GM23248 (cell line): ENCODE data around the gene PTEN. TPM values are rescaled to one million over a fixed set of nuclear protein-coding genes. Genes with fewer than 3 reads are reported as not detected.
A peak's percentile ranks its signal among the peaks of the same experiment; 100 is the strongest.

ENCODE experiments used
- DNase-seq: peaks from one replicate; pipeline ENCODE4 v3.0.0-alpha.2; 2015
- H2AFZ ChIP-seq: fragments of 200-600 bp; sonication (generic); 2 replicates; pipeline ENCODE4 v1.6.1; 2016; ENCODE audit warnings: antibody characterized with exemption
- H3F3A ChIP-seq: fragments of 200-600 bp; sonication (generic); 2 replicates; pipeline ENCODE4 v1.6.1; 2016; ENCODE audit warnings: mild to moderate bottlenecking, antibody characterized with exemption, mixed run types; ENCODE audit not compliant: insufficient read depth
- H3K27ac ChIP-seq: fragments of 200-600 bp; sonication (generic); 2 replicates; pipeline ENCODE4 v1.5.1; 2016; ENCODE audit warnings: mild to moderate bottlenecking
- H3K27me3 ChIP-seq: fragments of 200-600 bp; sonication (generic); replicated peaks from 2 replicates; pipeline ENCODE4 v1.6.1; 2016; ENCODE audit warnings: mild to moderate bottlenecking; ENCODE audit not compliant: insufficient read depth
- H3K36me3 ChIP-seq: fragments of 200-600 bp; sonication (generic); 2 replicates; pipeline ENCODE4 v1.6.1; 2016; ENCODE audit warnings: low read depth, mild to moderate bottlenecking
- H3K4me1 ChIP-seq: fragments of 200-600 bp; sonication (generic); 2 replicates; pipeline ENCODE4 v1.6.1; 2016; ENCODE audit warnings: mild to moderate bottlenecking; ENCODE audit not compliant: insufficient read depth
- H3K4me2 ChIP-seq: fragments of 200-600 bp; sonication (generic); one replicate; pipeline ENCODE4 v1.6.1; 2016; ENCODE audit warnings: mild to moderate bottlenecking; ENCODE audit not compliant: unreplicated experiment
- H3K4me3 ChIP-seq: fragments of 200-600 bp; sonication (generic); 2 replicates; pipeline ENCODE4 v1.5.1; 2016; ENCODE audit warnings: mild to moderate bottlenecking
- H3K79me2 ChIP-seq: fragments of 200-600 bp; sonication (generic); 2 replicates; pipeline ENCODE4 v1.6.1; 2016; ENCODE audit warnings: mild to moderate bottlenecking; ENCODE audit not compliant: insufficient read depth
- H3K9ac ChIP-seq: fragments of 200-600 bp; sonication (generic); 2 replicates; pipeline ENCODE4 v1.6.1; 2016; ENCODE audit warnings: mild to moderate bottlenecking
- H3K9me2 ChIP-seq: fragments of 200-600 bp; sonication (generic); 2 replicates; pipeline ENCODE4 v1.6.1; 2016; ENCODE audit warnings: mixed run types, mild to moderate bottlenecking, moderate library complexity; ENCODE audit not compliant: insufficient read depth
- H3K9me3 ChIP-seq: fragments of 200-600 bp; sonication (generic); one replicate; pipeline ENCODE4 v1.6.1; 2017; ENCODE audit warnings: low read depth
- H4K20me1 ChIP-seq: fragments of 200-600 bp; sonication (generic); 2 replicates; pipeline ENCODE4 v1.6.0; 2016; ENCODE audit not compliant: insufficient read depth
- EZH2 ChIP-seq: fragments of 200-600 bp; sonication (generic); IDR thresholded peaks from 2 replicates; pipeline ENCODE4 v1.6.1; 2018; ENCODE audit warnings: antibody characterized with exemption, mild to moderate bottlenecking; ENCODE audit not compliant: insufficient read depth, poor library complexity, severe bottlenecking
- EZH2phosphoT487 ChIP-seq: fragments of 200-600 bp; sonication (generic); IDR thresholded peaks from 2 replicates; pipeline ENCODE4 v1.6.1; 2018; ENCODE audit warnings: antibody characterized with exemption, moderate library complexity, mild to moderate bottlenecking, low read depth; ENCODE audit not compliant: insufficient read depth
- WGBS, 2 experiments: methylation state at CpG; one replicate each; pipeline ENCODE4 v1.1.6; 2015 to 2017; ENCODE audit warnings: low lambda C conversion rate in 2 of 2, low coverage in 1 of 2; ENCODE audit errors: missing lambda C conversion rate in 2 of 2; 5-methylcytosine and 5-hydroxymethylcytosine counted together
- in situ Hi-C: fragments of 300-500 bp; cut with MboI; formaldehyde crosslinking; loops from 2 replicates; pipeline ENCODE4 v1.15.0; 2020
- polyA plus RNA-seq: library from polyadenylated mRNA; unstranded; fragments of >200 nt; fragmentation: Nextera tagmentation; extraction: Ambion mirVana; gene quantifications from 2 replicates; pipeline ENCODE4 v1.2.1, GENCODE V29; 2016
- total RNA-seq: library from RNA; depleted of rRNA; stranded (reverse); fragments of >200 nt; shearing (Covaris generic); gene quantifications from 2 replicates; pipeline ENCODE4 v1.2.3, GENCODE V29; 2014

The PTEN gene
- total and polyA plus RNA-seq, 2 experiments from 2014 or later = 35.5 to 93.9 TPM

GRCh38 chr10:87921931-87922688 is 58.7 kb downstream of the PTEN start:
- H3K27ac ChIP-seq = no peak overlapping the region
- peak; percentile 22 for DNase-seq
- H3K9me3 ChIP-seq = no peaks in the 10 kb centered on the region
- H4K20me1 ChIP-seq = peaks cover 54% of the 10 kb centered on the region
- H3F3A ChIP-seq = peaks cover 20% of the 10 kb centered on the region
- no peak overlapping the region for H3K4me3 ChIP-seq
- in situ Hi-C loops = no loop called here
- no peak overlapping the region for H2AFZ ChIP-seq
- H3K36me3 ChIP-seq = peaks cover 10% of the 10 kb centered on the region; the same call in 1 of the 2 replicates
- peaks cover 100% of the 10 kb centered on the region for H3K79me2 ChIP-seq
- H3K9me2 ChIP-seq = no peaks in the 10 kb centered on the region
- no peaks in the 10 kb centered on the region for H3K27me3 ChIP-seq
- 75 to 78% methylated on average over 10 of the region's 10 CpGs for WGBS, 2 experiments
- H3K4me1 ChIP-seq = peaks cover 25% of the 10 kb centered on the region
- no peak overlapping the region for H3K4me2 ChIP-seq
- TF ChIP-seq EZH2 (no peak), EZH2phosphoT487 (no peak)
- H3K9ac ChIP-seq = no peak overlapping the region

GRCh38 chr10:87923233-87923632 is 59.8 kb downstream of the PTEN start:
- peaks cover 45% of the 10 kb centered on the region for H4K20me1 ChIP-seq
- H3K9ac ChIP-seq = no peak overlapping the region
- no peak overlapping the region for H3K4me3 ChIP-seq
- H3K79me2 ChIP-seq = peaks cover 100% of the 10 kb centered on the region
- TF ChIP-seq EZH2phosphoT487 (no peak), EZH2 (no peak)
- peaks cover 20% of the 10 kb centered on the region for H3F3A ChIP-seq
- H3K27me3 ChIP-seq = no peaks in the 10 kb centered on the region
- H3K4me2 ChIP-seq = no peak overlapping the region
- WGBS, 2 experiments = 96 to 100% methylated on average over 4 of the region's 4 CpGs
- no peak overlapping the region for H2AFZ ChIP-seq
- no peaks in the 10 kb centered on the region for H3K9me2 ChIP-seq
- no peaks in the 10 kb centered on the region for H3K9me3 ChIP-seq
- in situ Hi-C loops = no loop called here
- peaks cover 10% of the 10 kb centered on the region; the same call in 1 of the 2 replicates for H3K36me3 ChIP-seq
- no peak overlapping the region for H3K27ac ChIP-seq
- no peak for DNase-seq
- peaks cover 31% of the 10 kb centered on the region for H3K4me1 ChIP-seq

- Histone ChIP-seq H3K79me2 (peaks cover 100% of the 10 kb centered on the region), H3F3A (peaks cover 14% of the 10 kb centered on the region), H3K36me3 (peaks cover 10% of the 10 kb centered on the region; the same call in 1 of the 2 replicates), H3K27ac (no peak overlapping the region), H3K4me3 (no peak overlapping the region), H3K9ac (no peak overlapping the region), H3K9me2 (no peaks in the 10 kb centered on the region), H3K27me3 (no peaks in the 10 kb centered on the region), H3K9me3 (no peaks in the 10 kb centered on the region), H3K4me1 (peaks cover 43% of the 10 kb centered on the region), H2AFZ (no peak overlapping the region), H4K20me1 (peaks cover 37% of the 10 kb centered on the region), H3K4me2 (no peak overlapping the region)
- DNase-seq = no peak
- TF ChIP-seq EZH2 = no peak
- WGBS, 2 experiments = 57 to 60% methylated on average over 2 of the region's 2 CpGs
- in situ Hi-C loops = no loop called here
Measured at GRCh38 chr10:87925570-87925969, 62.1 kb downstream of the PTEN start.

GRCh38 chr10:87927091-87927490 is 63.7 kb downstream of the PTEN start:
- peaks cover 24% of the 10 kb centered on the region for H3F3A ChIP-seq
- H3K9me2 ChIP-seq = no peaks in the 10 kb centered on the region
- TF ChIP-seq EZH2 (no peak), EZH2phosphoT487 (no peak)
- in situ Hi-C loops = no loop called here
- H4K20me1 ChIP-seq = peaks cover 34% of the 10 kb centered on the region
- no peak overlapping the region; the same call in 1 of the 2 replicates for H3K4me3 ChIP-seq
- WGBS, 2 experiments = 93% methylated on average over 2 of the region's 2 CpGs
- H2AFZ ChIP-seq = no peak overlapping the region
- H3K27me3 ChIP-seq = no peaks in the 10 kb centered on the region
- peaks cover 58% of the 10 kb centered on the region for H3K4me1 ChIP-seq
- H3K36me3 ChIP-seq = peaks cover 10% of the 10 kb centered on the region; the same call in 1 of the 2 replicates
- H3K9ac ChIP-seq = no peak overlapping the region
- DNase-seq = peak; percentile 20
- H3K4me2 ChIP-seq = peak overlapping the region; percentile 20
- peaks cover 100% of the 10 kb centered on the region for H3K79me2 ChIP-seq
- H3K9me3 ChIP-seq = no peaks in the 10 kb centered on the region
- no peak overlapping the region for H3K27ac ChIP-seq
